ENCODE measurements around the gene TGM5. TPM values are rescaled to one million over a fixed set of nuclear protein-coding genes. Genes with fewer than 3 reads are reported as not detected.

The TGM5 gene
- total RNA-seq, 2 experiments from 2014 or later = not detected

- POLR2A ChIA-PET = interaction anchor here (0.6 kb wide), 1 partner anchor 315 kb away, joined by 6 read pairs; no protein-coding TSS in a partner anchor
- CTCF ChIA-PET = interaction anchor here (0.7 to 2.7 kb wide), 11 partner anchors 15 to 61 kb away, joined by 3 to 44 read pairs (median 3); partner anchors contain the start of gene TGM5
Observed at GRCh38 chr15:43225950-43226255, 40.8 kb downstream of the TGM5 start.

DNA sequence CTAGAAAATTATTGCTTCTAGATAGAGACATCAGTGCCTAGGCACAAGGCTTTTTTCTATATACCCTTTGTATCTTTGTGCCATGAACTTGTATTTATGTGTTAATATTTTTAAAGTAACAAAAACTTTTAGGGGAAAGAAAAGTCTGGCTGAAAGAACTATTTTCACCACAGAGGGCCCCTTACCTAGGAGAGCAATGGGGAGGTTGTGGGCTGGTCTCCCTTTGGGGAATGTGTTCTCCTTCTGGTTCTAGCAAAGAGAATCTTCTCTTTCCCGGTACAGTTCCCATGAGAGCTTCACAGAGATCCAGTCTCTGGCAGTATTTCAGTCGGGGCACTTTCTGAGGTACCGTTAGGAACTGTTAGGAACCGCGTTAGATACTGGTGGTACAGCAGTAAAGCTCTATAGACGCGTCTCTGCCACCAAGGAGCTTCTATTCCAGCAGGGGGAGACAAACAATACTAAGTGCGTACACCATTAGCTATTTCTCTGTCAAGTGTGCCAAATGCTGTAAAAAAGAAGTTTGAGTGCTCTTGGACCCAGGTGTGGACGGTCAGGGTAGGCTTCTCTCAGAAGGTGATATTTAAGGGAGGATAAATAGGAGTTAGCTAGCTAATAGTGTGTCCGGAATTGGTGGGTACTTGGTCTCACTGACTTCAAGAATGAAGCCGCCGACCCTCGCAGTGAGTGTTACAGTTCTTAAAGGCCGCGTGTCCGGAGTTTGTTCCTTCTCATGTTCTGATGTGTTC lies 41.4 kb downstream of the TGM5 start:
- POLR2A ChIA-PET = interaction anchor here (0.6 kb wide), 1 partner anchor 314 kb away, joined by 6 read pairs; no protein-coding TSS in a partner anchor
- CTCF ChIA-PET = interaction anchor here (0.7 to 2.7 kb wide), 14 partner anchors 16 to 68 kb away, joined by 3 to 44 read pairs (median 4); partner anchors contain the start of gene TGM5

DNA sequence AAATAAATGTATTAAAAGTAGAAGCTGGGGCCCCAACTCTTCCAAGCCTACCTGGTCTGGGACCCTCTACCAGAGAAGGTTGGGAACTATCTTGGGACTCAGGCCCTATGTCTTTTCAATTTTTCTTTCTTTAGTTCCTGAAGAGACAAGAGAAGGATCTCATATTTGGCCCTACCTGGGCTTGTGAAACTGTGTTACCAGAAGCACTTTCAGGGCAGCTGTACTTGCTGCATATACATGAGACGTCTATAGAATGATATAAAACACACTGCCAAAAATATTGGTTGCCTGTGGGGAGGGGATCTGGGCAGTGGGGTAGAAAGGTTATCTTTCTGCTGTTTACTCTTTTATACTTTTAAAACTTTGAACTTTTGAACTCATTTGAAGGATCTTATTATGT lies 45.3 kb downstream of the TGM5 start:
- POLR2A ChIA-PET = no interaction called here
- CTCF ChIA-PET = interaction anchor here (1.2 kb wide), 1 partner anchor 64 kb away, joined by 3 read pairs; no protein-coding TSS in a partner anchor

DNA sequence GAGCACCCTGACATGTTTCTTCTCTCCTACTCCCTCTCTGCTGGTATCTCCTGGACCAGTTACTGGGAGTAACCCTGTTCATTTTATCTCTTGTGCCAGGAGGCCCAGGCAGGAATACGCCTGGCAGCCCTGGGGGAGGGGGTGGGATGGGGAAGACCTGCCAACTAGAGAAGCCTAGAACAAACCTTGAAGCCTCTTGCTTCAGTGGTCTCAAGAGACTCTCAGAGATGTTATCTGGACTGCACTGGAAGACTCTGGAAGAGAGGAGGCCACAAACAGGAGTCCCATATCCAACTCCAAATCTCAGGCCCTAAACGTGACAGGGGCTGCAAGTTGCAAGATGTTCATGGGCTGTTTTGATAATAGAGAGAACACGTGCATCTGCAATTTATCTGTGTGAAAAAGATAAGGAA lies 45.7 kb downstream of the TGM5 start, which contains the start of gene EPB42:
EPB42 (minus strand) TSS at position 28 of the 413 bp plus-strand sequence. CDS start 193 bp downstream, outside the sequence.
- CTCF ChIA-PET = no interaction called here
- POLR2A ChIA-PET = no interaction called here

GRCh38 chr15:43219929-43220928 lies 46.5 kb downstream of the TGM5 start:
- CTCF ChIA-PET = interaction anchor here (0.7 kb wide), 1 partner anchor 19 kb away, joined by 3 read pairs; no protein-coding TSS in a partner anchor
- POLR2A ChIA-PET = no interaction called here

GRCh38 chr15:43218908-43219706 lies 47.6 kb downstream of the TGM5 start:
- ChIA-PET CTCF (interaction anchor here (1.6 kb wide), 1 partner anchor 67 kb away, joined by 4 read pairs; no protein-coding TSS in a partner anchor), POLR2A (no interaction called here)

DNA sequence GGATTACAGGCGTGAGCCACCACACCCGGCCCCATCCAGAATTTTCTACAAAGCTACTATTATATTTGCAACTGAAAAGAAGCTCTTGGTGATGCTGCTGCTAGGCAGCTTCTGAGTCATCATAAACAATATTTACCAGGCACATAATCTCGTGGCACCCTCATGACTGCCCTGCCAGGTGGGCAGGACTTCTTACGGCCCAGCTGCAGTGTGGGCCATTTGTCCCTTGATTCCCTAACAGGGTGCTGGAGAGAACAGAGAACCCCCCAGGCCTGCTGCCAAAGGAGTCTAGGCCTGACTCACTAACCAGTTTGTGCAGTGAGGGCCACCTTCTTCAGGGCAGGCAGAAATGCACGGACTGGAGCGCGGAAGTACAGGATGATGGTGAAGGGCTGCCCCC lies 50.8 kb downstream of the TGM5 start:
- POLR2A ChIA-PET = no interaction called here
- CTCF ChIA-PET = interaction anchor here (1.6 kb wide), 1 partner anchor 70 kb away, joined by 4 read pairs; no protein-coding TSS in a partner anchor

GRCh38 chr15:43214592-43215295 lies 52.0 kb downstream of the TGM5 start:
- ChIA-PET POLR2A (no interaction called here), CTCF (interaction anchor here (1.1 kb wide), 1 partner anchor 36 kb away, joined by 3 read pairs; no protein-coding TSS in a partner anchor)

DNA sequence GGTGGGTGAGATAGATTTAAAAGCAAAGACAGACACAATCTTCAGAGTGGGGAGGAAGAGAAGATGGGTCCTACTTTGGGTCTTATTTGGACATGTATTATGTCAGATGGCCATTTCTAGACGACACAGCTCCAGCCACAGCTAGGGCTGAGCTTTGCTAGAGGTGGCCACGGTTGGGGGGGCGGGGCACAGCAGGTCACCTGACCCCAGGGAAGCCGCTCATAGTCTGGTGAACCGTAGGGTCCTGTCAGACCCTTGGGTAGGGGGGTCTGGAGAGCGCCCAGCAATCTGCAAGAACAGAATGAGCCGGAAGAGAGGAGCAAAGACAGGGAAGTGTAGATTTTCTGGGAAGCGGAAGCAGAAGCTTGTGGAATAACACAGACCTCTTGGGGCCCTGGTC lies 52.6 kb downstream of the TGM5 start:
- ChIA-PET POLR2A (no interaction called here), CTCF (interaction anchor here (1.1 to 1.4 kb wide), 2 partner anchors 37 to 71 kb away, joined by 3 to 4 read pairs; no protein-coding TSS in a partner anchor)

GRCh38 chr15:43213466-43213865 lies 53.3 kb downstream of the TGM5 start:
- ChIA-PET CTCF (interaction anchor here (1.4 kb wide), 1 partner anchor 72 kb away, joined by 4 read pairs; no protein-coding TSS in a partner anchor), POLR2A (no interaction called here)

DNA sequence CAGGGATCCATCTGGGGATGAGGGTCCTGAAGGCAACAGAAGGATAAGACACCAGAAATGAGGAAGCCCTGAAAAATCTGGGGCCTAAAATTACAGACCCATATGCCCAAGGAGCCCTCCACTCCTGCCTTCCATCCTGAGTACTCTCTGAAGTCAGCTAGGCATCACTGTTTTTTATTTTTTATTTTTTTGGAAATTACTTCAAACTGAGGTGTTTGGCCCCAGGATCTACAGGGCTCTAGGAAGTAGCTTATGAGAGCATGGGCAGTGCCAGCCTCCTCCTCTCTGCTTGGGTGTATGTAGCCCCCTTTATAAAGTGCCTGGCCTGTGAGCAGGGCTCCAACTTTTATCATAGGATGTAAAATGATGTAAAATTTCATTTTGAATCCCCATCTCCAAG lies 53.8 kb downstream of the TGM5 start:
- CTCF ChIA-PET = interaction anchor here (1.4 kb wide), 1 partner anchor 73 kb away, joined by 4 read pairs; no protein-coding TSS in a partner anchor
- POLR2A ChIA-PET = no interaction called here

GRCh38 chr15:43212299-43212698 lies 54.4 kb downstream of the TGM5 start:
- CTCF ChIA-PET = no interaction called here
- POLR2A ChIA-PET = no interaction called here

GRCh38 chr15:43211224-43211735 lies 55.4 kb downstream of the TGM5 start:
- ChIA-PET POLR2A (no interaction called here), CTCF (no interaction called here)

DNA sequence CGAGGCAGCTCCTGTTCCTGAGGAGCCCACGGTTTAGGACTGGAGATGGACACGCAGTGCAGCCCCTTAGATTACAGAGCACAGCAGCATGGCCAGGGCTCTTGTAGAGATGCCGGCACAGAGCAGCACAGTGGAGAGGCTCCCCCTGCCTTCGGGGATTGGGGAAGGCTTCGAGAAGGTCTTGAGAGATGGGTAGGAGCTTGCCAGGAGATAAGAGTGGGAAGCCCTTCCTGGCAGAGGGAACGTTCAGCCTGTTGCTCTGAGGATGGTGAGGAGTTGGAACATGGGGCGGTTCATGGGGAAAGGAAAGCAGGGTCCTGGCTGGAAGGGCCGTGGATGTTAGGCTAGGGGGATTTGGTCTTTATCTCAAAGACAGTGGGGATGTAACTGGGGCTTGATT lies 55.9 kb downstream of the TGM5 start:
- CTCF ChIA-PET = no interaction called here
- POLR2A ChIA-PET = no interaction called here

GRCh38 chr15:43210172-43210745 lies 56.5 kb downstream of the TGM5 start:
- CTCF ChIA-PET = no interaction called here
- POLR2A ChIA-PET = interaction anchor here (0.7 kb wide), 1 partner anchor 57 kb away, joined by 3 read pairs; no protein-coding TSS in a partner anchor

DNA sequence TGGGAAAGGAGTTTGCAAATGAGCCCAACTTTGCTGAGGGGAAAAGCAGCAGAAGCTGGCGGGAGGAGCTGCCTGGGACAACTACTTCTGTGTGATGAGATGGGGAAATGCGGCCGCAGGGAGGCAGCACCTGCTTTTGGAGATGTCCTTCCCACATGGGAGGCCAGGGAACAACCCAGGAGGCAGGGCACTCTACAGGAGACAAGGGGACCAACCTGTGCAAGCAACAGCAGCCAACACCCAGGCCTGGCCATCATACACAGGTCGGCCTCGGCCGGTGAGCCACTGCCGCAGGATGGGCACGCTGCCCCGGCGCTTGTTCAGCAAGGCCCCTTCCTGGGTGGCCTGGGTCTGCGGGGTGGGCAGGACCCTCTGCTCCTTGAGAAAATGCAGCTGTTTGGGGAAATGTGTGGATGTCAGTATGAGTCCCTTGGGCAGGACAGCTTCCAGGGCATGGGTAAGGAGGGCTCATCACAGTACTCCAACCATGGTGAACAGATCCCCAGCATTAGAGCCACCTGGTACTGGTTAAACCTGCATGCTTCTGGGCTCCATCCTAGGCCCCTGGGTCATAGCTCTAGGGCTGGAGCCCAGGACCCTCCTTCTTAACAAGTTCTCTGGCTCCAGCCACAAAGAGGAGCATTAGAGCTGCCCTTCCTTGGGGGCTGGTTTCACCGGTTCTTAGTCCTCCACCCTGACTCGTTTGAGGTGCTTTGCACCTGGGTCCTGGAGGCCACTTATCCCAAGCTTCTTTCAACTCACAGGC lies 57.5 kb downstream of the TGM5 start:
- CTCF ChIA-PET = no interaction called here
- POLR2A ChIA-PET = no interaction called here
